ENCODE measurements around the gene KRT9. TPM values are rescaled to one million over a fixed set of nuclear protein-coding genes. Genes with fewer than 3 reads are reported as not detected.
A peak's percentile ranks its signal among the peaks of the same experiment; 100 is the strongest.
"Not testable (repeated sequence)": the region's sequence is repeated elsewhere in the genome, so short reads cannot be mapped to it uniquely, and the experiment has no call there.

KRT9 gene
- total and polyA plus RNA-seq, 3 experiments from 2014 or later = not detected

DNA sequence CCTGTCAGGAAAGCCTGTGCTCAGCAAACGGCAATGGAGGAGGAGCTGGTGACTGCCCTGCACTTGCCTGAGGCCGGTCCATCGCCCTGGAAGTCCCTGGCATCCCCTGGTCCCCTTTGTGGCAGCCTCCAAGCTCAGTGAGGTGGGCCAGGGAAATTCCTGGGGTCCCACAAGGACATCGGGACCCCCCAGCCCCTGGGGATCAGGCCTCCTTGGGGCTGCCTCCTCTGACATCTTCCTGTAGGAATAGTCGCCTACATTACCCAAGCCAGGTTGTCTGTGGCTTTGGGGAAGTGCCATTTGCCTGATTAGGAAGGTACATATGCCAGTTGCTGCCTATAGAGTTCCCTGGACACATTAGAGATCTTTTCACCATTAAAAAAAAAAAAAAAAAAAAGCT lies 7.1 kb upstream of the KRT9 start:
- Histone ChIP-seq H3K36me3 (ENCODE audit: insufficient read depth, low read length) (no peaks in the 10 kb centered on the region), H3K27ac (ENCODE audit: low read depth, low read length) (no peak overlapping the region), H3K4me1 (ENCODE audit: insufficient read depth, low read length) (no peaks in the 10 kb centered on the region), H3K27me3 (ENCODE audit: insufficient read depth, low read length, poor library complexity, severe bottlenecking) (peaks cover 6% of the 10 kb centered on the region), H3K9me3 (ENCODE audit: low read length) (no peaks in the 10 kb centered on the region), H3K4me3 (ENCODE audit: low read length) (no peak overlapping the region)
- Mint-ChIP-seq H3K27me3 (peaks cover 28 to 78% of the 10 kb centered on the region in 2 donors), H3K27ac (no peak overlapping the region), H3K4me1 (peaks cover 0 to 5% (median 0%) of the 10 kb centered on the region in 3 donors), H3K4me3 (no peak overlapping the region), H3K9me3 (no peaks in the 10 kb centered on the region), H3K36me3 (no peaks in the 10 kb centered on the region)
- DNase-seq = no peak
- POLR2A ChIA-PET = interaction anchor here (0.6 to 0.7 kb wide), 2 partner anchors 29 to 887 kb away, joined by 3 read pairs; no protein-coding TSS in a partner anchor
- CTCF ChIA-PET = interaction anchor here (0.9 to 1.3 kb wide), 2 partner anchors 9 to 69 kb away, joined by 3 to 4 read pairs; no protein-coding TSS in a partner anchor

DNA sequence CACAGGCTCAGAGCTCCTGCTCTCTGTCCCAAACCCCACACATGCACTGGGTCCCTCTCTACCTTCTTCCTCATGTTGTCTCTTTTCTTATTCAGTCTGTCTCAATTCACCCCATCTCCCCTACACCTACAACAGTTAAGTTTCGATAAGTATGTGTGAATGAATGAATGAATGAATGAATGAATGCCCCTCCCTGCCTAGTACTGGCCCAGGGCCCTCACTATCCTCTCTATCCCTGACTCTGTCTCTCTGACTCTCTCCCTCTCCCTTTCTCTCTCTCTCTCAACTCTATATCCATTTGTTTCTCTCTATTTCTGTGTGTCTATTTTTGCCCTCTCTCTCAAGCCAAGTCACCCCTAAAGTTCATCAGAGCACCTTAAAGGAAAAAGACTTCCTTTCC lies 6.7 kb upstream of the KRT9 start:
- CTCF ChIA-PET = no interaction called here
- peaks cover 27 to 77% of the 10 kb centered on the region in 2 donors for H3K27me3 Mint-ChIP-seq
- Histone ChIP-seq H3K27ac (ENCODE audit: low read depth, low read length) (no peak overlapping the region), H3K9me3 (ENCODE audit: low read length) (no peaks in the 10 kb centered on the region), H3K4me3 (ENCODE audit: low read length) (no peak overlapping the region), H3K4me1 (ENCODE audit: insufficient read depth, low read length) (no peaks in the 10 kb centered on the region), H3K27me3 (ENCODE audit: insufficient read depth, low read length, poor library complexity, severe bottlenecking) (peaks cover 8% of the 10 kb centered on the region), H3K36me3 (ENCODE audit: insufficient read depth, low read length) (no peaks in the 10 kb centered on the region)
- no peak overlapping the region for H3K27ac Mint-ChIP-seq
- no peak overlapping the region for H3K4me3 Mint-ChIP-seq
- H3K9me3 Mint-ChIP-seq = no peaks in the 10 kb centered on the region
- POLR2A ChIA-PET = no interaction called here
- H3K4me1 Mint-ChIP-seq = peaks cover 0 to 5% (median 0%) of the 10 kb centered on the region in 3 donors
- no peaks in the 10 kb centered on the region for H3K36me3 Mint-ChIP-seq
- no peak for DNase-seq

DNA sequence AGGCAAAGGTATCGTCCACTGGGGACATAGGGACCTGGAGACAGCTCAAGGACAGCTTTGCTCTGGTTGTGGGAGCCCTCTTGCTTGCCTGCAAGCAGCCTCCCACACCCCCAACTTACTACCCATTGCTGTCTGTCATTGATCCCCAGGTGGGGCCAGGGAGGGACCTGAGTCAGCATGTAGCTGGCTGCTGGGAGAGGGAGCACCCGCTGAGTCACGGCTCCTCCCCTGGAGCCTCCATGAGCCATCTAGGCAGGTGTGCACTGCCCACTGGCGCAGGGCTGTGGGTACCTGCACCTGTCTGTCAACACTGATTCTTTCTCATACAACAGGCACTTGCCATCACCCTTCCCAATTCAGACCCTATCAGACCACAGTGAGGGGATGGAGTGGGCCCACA lies 4.9 kb upstream of the KRT9 start:
- H3K27me3 ChIP-seq (ENCODE audit: insufficient read depth, low read length, poor library complexity, severe bottlenecking); H3K4me1 Mint-ChIP-seq; H3K4me1 ChIP-seq (ENCODE audit: insufficient read depth, low read length); POLR2A ChIA-PET; H3K36me3 ChIP-seq (ENCODE audit: insufficient read depth, low read length); DNase-seq; H3K9me3 Mint-ChIP-seq; H3K36me3 Mint-ChIP-seq; H3K4me3 ChIP-seq (ENCODE audit: low read length); H3K27ac Mint-ChIP-seq; H3K9me3 ChIP-seq (ENCODE audit: low read length); H3K27ac ChIP-seq (ENCODE audit: low read depth, low read length); CTCF ChIA-PET: not testable (repeated sequence)
- H3K4me3 Mint-ChIP-seq = peak overlapping the region in 1 of 7 donors; percentile 35
- H3K27me3 Mint-ChIP-seq = peaks cover 33 to 77% of the 10 kb centered on the region in 2 donors

DNA sequence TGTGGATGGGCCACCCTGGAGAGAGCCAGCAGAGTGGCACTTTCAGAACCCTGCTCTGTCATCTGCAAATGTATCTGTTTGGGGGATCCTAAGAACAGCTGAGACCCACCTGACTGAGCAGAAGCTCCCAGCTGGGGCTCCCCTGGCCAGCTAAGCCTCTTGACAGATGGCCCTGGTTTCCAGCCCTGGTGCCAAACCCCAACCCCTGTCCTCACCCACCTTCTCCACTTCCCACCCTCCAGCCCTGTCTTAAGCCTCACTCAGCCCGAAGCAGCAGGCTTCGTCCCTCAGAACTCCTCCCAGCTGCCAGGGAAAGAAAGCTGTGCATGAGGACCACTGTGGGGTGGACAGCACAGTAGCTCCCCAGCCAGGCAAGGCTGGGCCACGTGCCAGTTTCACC lies 3.5 kb upstream of the KRT9 start:
- no peaks in the 10 kb centered on the region for H3K36me3 ChIP-seq (ENCODE audit: insufficient read depth, low read length)
- Mint-ChIP-seq H3K4me3 (no peak overlapping the region), H3K36me3 (no peaks in the 10 kb centered on the region), H3K27me3 (peaks cover 30 to 68% of the 10 kb centered on the region in 2 donors), H3K9me3 (no peaks in the 10 kb centered on the region), H3K4me1 (peaks cover 0 to 5% (median 0%) of the 10 kb centered on the region in 3 donors), H3K27ac (no peak overlapping the region)
- no peaks in the 10 kb centered on the region for H3K4me1 ChIP-seq (ENCODE audit: insufficient read depth, low read length)
- POLR2A ChIA-PET = no interaction called here
- CTCF ChIA-PET = no interaction called here
- peaks cover 10% of the 10 kb centered on the region for H3K27me3 ChIP-seq (ENCODE audit: insufficient read depth, low read length, poor library complexity, severe bottlenecking)
- H3K9me3 ChIP-seq (ENCODE audit: low read length) = no peaks in the 10 kb centered on the region
- H3K4me3 ChIP-seq (ENCODE audit: low read length) = no peak overlapping the region
- H3K27ac ChIP-seq (ENCODE audit: low read depth, low read length) = no peak overlapping the region
- DNase-seq = no peak

DNA sequence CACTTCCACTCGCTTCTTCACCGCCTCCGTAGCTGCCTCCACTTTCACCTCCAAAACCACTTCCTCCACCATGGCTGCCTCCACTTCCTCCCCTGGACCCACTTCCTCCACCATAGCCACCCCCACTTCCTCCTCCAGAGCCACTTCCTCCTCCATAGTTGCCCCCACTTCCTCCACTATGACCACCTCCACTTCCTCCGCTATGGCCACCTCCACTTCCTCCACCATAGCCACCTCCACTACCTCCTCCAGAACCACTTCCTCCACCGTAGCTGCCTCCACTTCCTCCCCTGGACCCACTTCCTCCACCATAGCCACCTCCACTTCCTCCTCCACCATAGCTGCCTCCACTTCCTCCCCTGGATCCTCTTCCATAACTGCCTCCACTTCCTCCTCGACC lies 4.5 kb downstream of the KRT9 start:
- Histone ChIP-seq H3K4me3 (ENCODE audit: low read length) (no peak overlapping the region), H3K4me1 (ENCODE audit: insufficient read depth, low read length) (peaks cover 3% of the 10 kb centered on the region), H3K9me3 (ENCODE audit: low read length) (peaks cover 11% of the 10 kb centered on the region), H3K27ac (ENCODE audit: low read depth, low read length) (no peak overlapping the region), H3K27me3 (ENCODE audit: insufficient read depth, low read length, poor library complexity, severe bottlenecking) (peaks cover 9% of the 10 kb centered on the region), H3K36me3 (ENCODE audit: insufficient read depth, low read length) (no peaks in the 10 kb centered on the region)
- Mint-ChIP-seq H3K9me3 (peaks cover 5 to 12% (median 9%) of the 10 kb centered on the region in 5 donors), H3K36me3 (no peaks in the 10 kb centered on the region), H3K27me3 (peaks cover 4 to 14% of the 10 kb centered on the region in 2 donors), H3K27ac (peak overlapping the region in 7 of 8 donors; percentile 1 to 98 (median 75)), H3K4me1 (peaks cover 15 to 23% (median 19%) of the 10 kb centered on the region in 3 donors), H3K4me3 (peak overlapping the region in 2 of 7 donors; percentile 1 to 75)
- peak in 2 of 5 donors; percentile 12 to 20 for DNase-seq
- CTCF ChIA-PET = interaction anchor here (1.1 to 2.2 kb wide), 2 partner anchors 18 to 96 kb away, joined by 3 to 6 read pairs; no protein-coding TSS in a partner anchor
- POLR2A ChIA-PET = no interaction called here

DNA sequence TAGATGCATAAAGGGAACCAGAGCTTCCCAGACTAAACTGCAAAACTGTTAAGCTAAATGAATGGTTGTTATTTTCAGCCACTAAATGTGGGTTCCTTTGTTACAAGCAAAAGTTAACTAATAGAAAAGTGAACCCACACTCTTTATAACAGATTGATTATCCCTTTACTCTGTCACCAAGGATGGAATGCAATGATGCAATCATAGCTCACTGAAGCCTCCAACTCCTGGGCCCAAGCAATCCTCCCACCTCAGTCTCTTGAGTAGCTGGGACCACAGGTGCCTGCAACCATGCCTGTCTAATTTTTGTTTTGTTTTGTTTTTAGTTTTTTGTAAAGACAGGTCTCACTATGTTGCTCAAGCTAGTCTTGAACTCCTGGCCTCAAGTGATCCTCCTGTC lies 6.5 kb downstream of the KRT9 start:
- Histone ChIP-seq H3K9me3 (ENCODE audit: low read length) (peaks cover 11% of the 10 kb centered on the region), H3K36me3 (ENCODE audit: insufficient read depth, low read length) (no peaks in the 10 kb centered on the region), H3K27me3 (ENCODE audit: insufficient read depth, low read length, poor library complexity, severe bottlenecking) (peaks cover 9% of the 10 kb centered on the region), H3K4me3 (ENCODE audit: low read length) (no peak overlapping the region), H3K4me1 (ENCODE audit: insufficient read depth, low read length) (peaks cover 3% of the 10 kb centered on the region), H3K27ac (ENCODE audit: low read depth, low read length) (no peak overlapping the region)
- POLR2A ChIA-PET = no interaction called here
- Mint-ChIP-seq H3K4me3 (no peak overlapping the region), H3K36me3 (no peaks in the 10 kb centered on the region), H3K9me3 (peaks cover 5 to 12% (median 9%) of the 10 kb centered on the region in 5 donors), H3K27ac (no peak overlapping the region), H3K4me1 (peaks cover 15 to 23% (median 19%) of the 10 kb centered on the region in 3 donors), H3K27me3 (peaks cover 12 to 24% of the 10 kb centered on the region in 2 donors)
- no peak for DNase-seq
- CTCF ChIA-PET = interaction anchor here (1.4 kb wide), 1 partner anchor 83 kb away, joined by 5 read pairs; no protein-coding TSS in a partner anchor

DNA sequence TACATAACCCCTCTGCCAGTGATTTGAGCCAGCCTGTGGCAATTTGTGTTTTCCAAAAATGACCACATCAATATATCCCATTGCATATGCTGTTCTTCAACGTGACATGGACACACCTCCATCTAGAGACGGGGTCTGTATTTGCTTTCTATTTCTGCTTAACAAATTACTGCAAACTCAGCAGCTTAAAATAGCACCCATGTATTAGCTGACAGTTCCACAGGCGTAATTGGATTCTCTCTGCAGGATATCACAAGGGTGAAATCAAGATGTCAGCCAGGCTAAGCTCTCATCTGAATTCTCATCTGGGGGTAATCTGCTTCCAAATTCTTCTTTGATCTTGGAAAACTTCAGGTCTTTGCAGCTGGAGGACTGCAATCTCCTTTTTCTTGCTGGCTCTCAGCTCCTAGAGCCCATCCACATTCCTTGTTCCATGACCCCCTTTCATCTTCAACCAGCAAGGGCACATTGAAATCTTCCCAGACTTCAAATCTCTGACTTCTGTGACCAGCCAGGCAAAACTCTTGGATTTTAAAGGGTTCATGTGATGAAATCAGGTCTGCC lies 8.2 kb downstream of the KRT9 start:
- H3K36me3 ChIP-seq (ENCODE audit: insufficient read depth, low read length) = no peaks in the 10 kb centered on the region
- no peak for DNase-seq
- H3K4me3 ChIP-seq (ENCODE audit: low read length) = no peak overlapping the region
- ChIA-PET CTCF (no interaction called here), POLR2A (no interaction called here)
- peaks cover 3% of the 10 kb centered on the region for H3K4me1 ChIP-seq (ENCODE audit: insufficient read depth, low read length)
- peaks cover 11% of the 10 kb centered on the region for H3K9me3 ChIP-seq (ENCODE audit: low read length)
- no peak overlapping the region for H3K27ac ChIP-seq (ENCODE audit: low read depth, low read length)
- peaks cover 14 to 38% of the 10 kb centered on the region in 2 donors for H3K27me3 Mint-ChIP-seq
- H3K4me3 Mint-ChIP-seq = no peak overlapping the region
- H3K9me3 Mint-ChIP-seq = peaks cover 5 to 12% (median 9%) of the 10 kb centered on the region in 5 donors
- peaks cover 15 to 22% (median 18%) of the 10 kb centered on the region in 3 donors for H3K4me1 Mint-ChIP-seq
- H3K36me3 Mint-ChIP-seq = no peaks in the 10 kb centered on the region
- no peak overlapping the region for H3K27ac Mint-ChIP-seq
- H3K27me3 ChIP-seq (ENCODE audit: insufficient read depth, low read length, poor library complexity, severe bottlenecking) = peaks cover 9% of the 10 kb centered on the region

DNA sequence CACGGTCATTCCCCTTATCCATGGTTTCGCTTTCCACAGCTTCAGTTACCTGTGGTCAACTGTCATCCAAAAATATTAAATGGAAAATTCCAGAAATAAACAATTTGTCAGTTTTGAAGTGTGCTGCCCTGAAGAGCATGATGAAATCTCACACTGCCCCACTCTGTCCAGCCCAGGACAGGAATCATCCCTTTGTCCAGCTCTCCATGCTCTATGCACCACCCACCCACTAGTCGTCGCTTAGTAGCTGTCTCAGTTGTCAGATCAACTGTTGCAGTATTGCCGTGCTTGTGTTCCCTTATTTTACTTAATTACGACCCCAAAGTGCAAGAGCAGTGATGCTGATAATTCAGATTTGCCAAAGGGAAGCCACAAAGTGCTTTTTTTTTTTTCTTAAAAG lies 10.3 kb downstream of the KRT9 start:
- DNase-seq = no peak
- Mint-ChIP-seq H3K27me3 (peaks cover 17 to 54% of the 10 kb centered on the region in 2 donors), H3K27ac (no peak overlapping the region), H3K36me3 (no peaks in the 10 kb centered on the region), H3K4me3 (no peak overlapping the region), H3K4me1 (peaks cover 2 to 7% (median 3%) of the 10 kb centered on the region in 3 donors), H3K9me3 (no peaks in the 10 kb centered on the region)
- ChIA-PET CTCF (no interaction called here), POLR2A (no interaction called here)
- H3K4me3 ChIP-seq (ENCODE audit: low read length) = no peak overlapping the region
- peaks cover 9% of the 10 kb centered on the region for H3K27me3 ChIP-seq (ENCODE audit: insufficient read depth, low read length, poor library complexity, severe bottlenecking)
- H3K4me1 ChIP-seq (ENCODE audit: insufficient read depth, low read length) = peaks cover 1% of the 10 kb centered on the region
- H3K36me3 ChIP-seq (ENCODE audit: insufficient read depth, low read length) = no peaks in the 10 kb centered on the region
- peaks cover under 1% of the 10 kb centered on the region for H3K9me3 ChIP-seq (ENCODE audit: low read length)
- H3K27ac ChIP-seq (ENCODE audit: low read depth, low read length) = no peak overlapping the region

Measured in CD8-positive, alpha-beta memory T cell (primary cell).